ENCODE measurements around the gene KCNJ14.

KCNJ14 gene

GRCh38 chr19:48475369-48476068, 20.1 kb downstream of the KCNJ14 start (continued):
- TF ChIP-seq CREB5 (CRISPR knock-in tag; IDR thresholded peaks at IDR 0.05; ENCODE audit: low read depth) (no peak), ZFP3 (CRISPR knock-in tag; IDR thresholded peaks at IDR 0.05) (no peak), ZNF8 (CRISPR knock-in tag; IDR thresholded peaks at IDR 0.05) (no peak), OSR1 (CRISPR knock-in tag; IDR thresholded peaks at IDR 0.05) (no peak), ESRRG (CRISPR knock-in tag; IDR thresholded peaks at IDR 0.05) (no peak), CSDC2 (CRISPR knock-in tag; IDR thresholded peaks at IDR 0.05) (no peak), TSHZ2 (CRISPR knock-in tag; IDR thresholded peaks at IDR 0.05) (no peak)
- TF ChIP-seq, protein P1, sequence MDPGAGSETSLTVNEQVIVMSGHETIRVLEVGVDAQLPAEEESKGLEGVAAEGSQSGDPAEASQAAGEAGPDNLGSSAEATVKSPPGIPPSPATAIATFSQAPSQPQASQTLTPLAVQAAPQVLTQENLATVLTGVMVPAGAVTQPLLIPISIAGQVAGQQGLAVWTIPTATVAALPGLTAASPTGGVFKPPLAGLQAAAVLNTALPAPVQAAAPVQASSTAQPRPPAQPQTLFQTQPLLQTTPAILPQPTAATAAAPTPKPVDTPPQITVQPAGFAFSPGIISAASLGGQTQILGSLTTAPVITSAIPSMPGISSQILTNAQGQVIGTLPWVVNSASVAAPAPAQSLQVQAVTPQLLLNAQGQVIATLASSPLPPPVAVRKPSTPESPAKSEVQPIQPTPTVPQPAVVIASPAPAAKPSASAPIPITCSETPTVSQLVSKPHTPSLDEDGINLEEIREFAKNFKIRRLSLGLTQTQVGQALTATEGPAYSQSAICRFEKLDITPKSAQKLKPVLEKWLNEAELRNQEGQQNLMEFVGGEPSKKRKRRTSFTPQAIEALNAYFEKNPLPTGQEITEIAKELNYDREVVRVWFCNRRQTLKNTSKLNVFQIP (CRISPR knock-in tag; IDR thresholded peaks at IDR 0.05; ENCODE audit: borderline replicate concordance, low read depth), result no peak

GRCh38 chr19:48476176-48476575, 20.8 kb downstream of the KCNJ14 start:
- ATAC-seq, result no peak
- TF ChIP-seq ZC3H10 (CRISPR knock-in tag; IDR thresholded peaks at IDR 0.05), result no peak
- TF ChIP-seq TCF4 (CRISPR knock-in tag; IDR thresholded peaks at IDR 0.05; ENCODE audit: borderline replicate concordance), result no peak
- TF ChIP-seq GLIS3 (CRISPR knock-in tag; IDR thresholded peaks at IDR 0.05), result no peak
- TF ChIP-seq BACH2 (CRISPR knock-in tag; IDR thresholded peaks at IDR 0.05; ENCODE audit: borderline replicate concordance), result no peak
- TF ChIP-seq CSRNP3 (CRISPR knock-in tag; IDR thresholded peaks at IDR 0.05), result no peak
- TF ChIP-seq TOX (CRISPR knock-in tag; IDR thresholded peaks at IDR 0.05; ENCODE audit: borderline replicate concordance), result no peak
- TF ChIP-seq, protein P1 (CRISPR knock-in tag; IDR thresholded peaks at IDR 0.05; ENCODE audit: borderline replicate concordance, low read depth), result no peak

DNA sequence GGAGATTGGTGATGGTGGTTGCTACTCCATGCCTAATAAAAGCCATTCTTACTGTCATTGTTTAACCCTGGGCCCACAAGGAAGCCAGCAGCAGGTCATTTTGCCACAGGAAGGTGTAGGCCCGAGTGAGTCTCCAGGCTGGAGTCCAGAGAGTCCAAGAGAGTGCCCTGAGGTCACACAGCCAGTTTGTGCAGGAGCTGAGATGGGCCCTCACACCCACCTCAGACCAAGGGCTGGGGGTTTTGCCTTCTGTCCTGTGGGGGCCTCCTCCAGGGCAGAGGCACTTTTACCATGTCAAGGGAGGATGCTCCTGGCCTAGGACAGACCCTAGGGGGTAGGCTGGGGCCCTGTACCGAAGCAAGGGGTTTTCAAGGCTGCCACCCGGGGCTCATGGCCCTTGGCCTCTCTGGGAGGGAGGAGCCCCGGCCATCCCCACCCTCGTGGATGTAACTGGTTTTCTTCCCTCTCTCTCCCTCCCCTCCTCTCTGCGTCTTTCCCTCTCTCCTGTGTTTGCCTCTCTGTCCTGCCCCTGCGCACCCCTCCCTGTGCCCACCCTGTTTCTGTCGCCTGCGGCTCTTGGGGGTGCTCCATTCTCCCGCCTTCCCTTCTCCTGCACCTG, 21.8 kb downstream of the KCNJ14 start:
- no peak for ATAC-seq
- TF ChIP-seq ZNF70 (CRISPR knock-in tag; IDR thresholded peaks at IDR 0.05), result no peak
- no peak for TF ChIP-seq ZFP30 (CRISPR knock-in tag; IDR thresholded peaks at IDR 0.05)

DNA sequence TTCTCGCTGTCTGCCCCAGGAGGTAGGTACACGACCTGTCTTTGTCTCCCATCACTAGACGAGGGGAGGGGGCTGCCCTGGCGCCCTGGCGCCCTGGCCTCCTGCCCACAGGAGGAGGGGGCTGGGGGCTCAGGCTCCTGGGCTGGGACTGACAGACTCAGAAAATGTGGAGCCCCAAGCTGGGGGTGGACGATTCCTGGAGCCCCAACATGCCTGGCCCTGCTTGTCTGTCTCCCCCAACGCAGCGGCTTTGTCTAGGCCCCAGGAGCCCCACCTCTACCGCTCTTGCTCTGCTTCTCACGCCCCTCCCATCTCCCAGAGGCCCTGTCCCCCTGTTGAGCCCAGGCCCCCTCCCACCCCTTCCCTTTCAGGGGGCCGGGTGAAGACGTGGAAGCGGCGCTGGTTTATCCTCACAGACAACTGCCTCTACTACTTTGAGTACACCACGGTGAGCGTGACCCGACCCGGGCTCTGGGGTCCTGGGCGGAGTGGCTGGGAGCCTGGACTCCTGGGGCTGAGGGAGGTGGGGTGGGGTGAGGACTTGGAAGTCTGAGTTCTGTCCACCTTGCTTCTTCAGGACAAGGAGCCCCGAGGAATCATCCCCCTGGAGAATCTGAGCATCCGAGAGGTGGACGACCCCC, 22.4 kb downstream of the KCNJ14 start:
- TF ChIP-seq ZFP30 (CRISPR knock-in tag; IDR thresholded peaks at IDR 0.05), result no peak
- no peak for TF ChIP-seq CREB5 (CRISPR knock-in tag; IDR thresholded peaks at IDR 0.05; ENCODE audit: low read depth)
- TF ChIP-seq, protein P1 (CRISPR knock-in tag; IDR thresholded peaks at IDR 0.05; ENCODE audit: borderline replicate concordance, low read depth), result no peak
- no peak for ATAC-seq
